Skin of body (tissue), 2 donors: ENCODE results near the gene WDFY2. TPM values are rescaled to one million over a fixed set of nuclear protein-coding genes. Genes with fewer than 3 reads are reported as not detected.
A peak's percentile ranks its signal among the peaks of the same experiment; 100 is the strongest.

Source experiments
- DNase-seq: peaks from one replicate; lab custom pipeline; 2025; lab: John Stamatoyannopoulos, UW
- total RNA-seq: library from RNA; depleted of rRNA; stranded (reverse); fragments of >200 nt; gene quantifications from one replicate; pipeline ENCODE4 v1.2.3, GENCODE V29; 2014

WDFY2 gene
- total RNA-seq, 1 donor from 2014 or later = 28.9 TPM

DNA sequence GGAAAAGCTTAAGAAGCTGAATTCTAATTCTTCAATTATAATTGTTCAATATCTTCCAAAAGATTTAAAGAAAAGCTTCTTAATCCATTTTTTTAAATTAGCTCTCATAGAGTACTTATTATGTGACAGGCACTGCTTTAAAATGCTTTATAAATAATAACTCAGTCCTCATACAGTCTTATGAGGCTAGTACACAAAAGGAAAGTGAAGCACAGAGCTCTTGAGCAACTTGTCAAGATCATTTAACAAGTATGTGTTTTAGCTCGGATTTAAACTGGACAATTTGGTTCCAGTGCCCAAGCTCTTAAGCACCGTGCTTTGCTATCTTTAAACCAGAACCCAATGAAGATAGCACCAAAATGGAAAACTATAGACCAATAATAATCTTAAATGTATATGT, 113.6 kb downstream of the WDFY2 start:
- no peak for DNase-seq

DNA sequence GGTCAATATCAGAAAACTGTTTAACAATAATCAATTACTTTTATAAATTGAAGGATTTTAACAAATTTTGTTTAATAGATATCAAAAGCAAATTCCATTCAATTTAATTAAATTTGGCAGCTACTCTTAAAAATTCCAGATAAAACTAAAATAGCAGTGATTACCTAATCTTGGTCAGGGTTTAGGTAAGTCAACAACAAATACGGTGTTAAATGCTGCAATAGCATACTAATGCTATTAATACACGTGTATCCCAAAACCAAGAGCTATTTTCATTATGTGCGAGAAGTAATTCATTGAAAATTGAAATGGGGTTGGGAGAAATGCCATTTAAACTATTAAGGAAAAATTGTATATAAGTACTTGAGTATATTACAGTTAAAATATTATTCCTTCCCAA, 114.1 kb downstream of the WDFY2 start:
- DNase-seq = no peak

DNA sequence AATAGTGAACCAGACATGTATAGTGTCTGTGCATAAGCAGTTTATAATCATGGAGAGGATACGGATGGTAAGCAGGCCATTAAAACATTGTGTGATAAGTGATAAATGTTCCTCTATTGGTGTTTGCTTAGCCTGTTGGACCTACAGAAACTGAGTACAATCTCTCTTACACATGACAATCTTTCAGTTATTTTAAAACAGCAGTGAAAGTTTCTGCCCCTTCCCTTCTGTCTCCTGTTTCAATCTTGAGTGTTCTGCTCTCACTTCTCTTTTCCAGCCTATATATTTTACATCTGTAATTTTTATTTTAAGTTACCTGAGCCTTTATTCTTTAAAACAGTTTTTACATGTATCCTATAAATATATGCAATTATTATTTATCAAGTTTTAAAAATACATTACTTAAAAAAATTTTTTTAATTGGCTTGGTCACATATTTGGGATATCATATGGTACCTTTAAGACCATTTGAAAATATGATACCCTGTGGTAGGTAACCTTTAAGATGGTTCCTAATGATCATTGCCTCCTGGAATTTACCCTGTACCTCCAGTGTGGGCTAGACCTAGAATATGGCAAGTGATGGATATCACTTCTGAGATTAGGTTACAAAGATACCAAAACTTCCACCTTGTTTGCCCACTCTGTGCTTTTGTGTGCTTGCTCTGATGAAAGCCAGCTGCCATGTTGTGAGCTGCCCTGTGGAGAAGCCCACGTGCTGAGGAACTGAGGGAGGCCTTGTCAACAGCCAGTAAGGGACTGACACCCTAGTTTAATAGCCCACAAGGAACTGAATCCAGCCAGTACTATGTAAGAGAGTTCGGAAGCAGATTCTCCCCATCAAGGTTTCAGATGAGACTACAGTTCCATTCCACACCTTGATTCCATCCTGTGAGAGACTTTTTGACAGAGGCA, 120.4 kb downstream of the WDFY2 start:
- DNase-seq = no peak

DNA sequence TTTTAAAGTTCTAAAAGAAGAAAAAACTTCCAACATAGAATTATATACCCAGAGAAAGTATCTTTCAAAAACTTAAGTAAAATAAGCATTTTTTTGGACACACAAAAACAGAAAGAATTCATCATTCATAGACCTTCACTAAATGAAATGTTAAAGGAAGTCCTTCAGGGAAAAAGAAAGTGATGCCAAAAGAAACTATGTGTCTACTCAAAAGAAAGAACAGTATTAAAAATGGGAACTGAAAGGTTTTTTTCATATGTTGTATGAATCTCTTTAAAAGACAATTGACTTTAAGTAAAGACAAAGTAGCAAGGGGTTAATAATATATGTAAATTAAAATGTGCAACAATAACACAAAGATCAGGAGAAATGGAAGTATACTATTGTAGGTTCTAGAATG, 123.2 kb downstream of the WDFY2 start:
- DNase-seq = no peak

DNA sequence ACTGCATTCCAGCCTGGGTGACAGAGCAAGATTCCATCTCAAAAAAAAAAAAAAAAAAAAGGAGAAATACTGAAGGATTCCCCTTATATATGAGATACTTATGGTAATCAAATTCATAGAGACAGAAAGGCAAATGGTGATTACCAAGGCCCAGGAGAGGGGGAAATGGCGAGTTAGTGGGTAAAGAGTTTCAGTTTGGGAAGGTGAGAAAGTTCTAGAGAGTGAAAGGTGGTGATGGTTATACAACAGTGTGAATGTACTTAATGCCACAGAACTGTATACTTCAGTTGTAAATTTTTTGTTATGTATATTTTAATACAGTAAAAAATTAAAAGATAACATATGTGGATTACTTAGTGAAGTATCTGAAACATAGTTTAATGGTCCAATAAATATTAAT, 129.5 kb downstream of the WDFY2 start:
- no peak for DNase-seq

DNA sequence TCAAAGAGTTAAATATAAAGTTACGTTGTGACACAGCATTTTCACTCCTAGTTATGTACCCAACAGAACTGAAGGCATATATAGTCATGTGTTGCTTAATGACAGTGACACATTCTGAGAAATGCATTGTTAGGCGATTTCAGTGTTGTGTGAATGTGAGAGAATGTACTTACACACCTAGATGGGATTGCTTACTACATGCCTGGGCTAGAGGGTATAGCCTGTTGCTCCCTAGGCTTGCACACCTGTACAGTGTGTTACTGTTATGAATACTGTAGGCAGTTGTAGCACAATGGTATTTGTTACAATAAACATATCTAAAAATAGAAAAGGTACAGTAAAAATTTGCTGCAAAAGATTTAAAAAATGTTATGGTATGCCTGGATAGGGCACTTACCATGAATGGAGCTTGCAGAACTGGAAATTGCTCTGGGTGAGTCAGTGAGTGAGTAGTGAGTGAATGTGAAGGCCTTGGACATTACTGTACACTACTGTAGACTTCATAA, 130.5 kb downstream of the WDFY2 start:
- DNase-seq = no peak

DNA sequence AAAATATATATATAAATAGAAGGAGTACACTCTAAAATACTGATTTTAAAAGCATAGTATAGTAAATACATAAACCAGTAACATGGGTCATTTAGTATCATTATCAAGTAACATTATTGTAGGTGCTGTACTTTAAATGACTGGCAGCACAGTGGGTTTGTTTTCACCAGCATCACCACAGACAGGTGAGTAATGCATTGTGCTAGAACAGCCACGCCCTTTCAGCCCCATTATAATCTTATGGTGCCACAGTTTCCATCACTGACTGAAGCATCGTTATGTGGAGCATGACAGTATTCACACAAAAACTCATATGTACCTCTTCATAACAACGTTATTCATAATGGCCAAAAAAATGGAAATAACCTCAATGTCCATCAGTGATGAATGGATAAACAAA, 131.4 kb downstream of the WDFY2 start:
- DNase-seq = no peak

DNA sequence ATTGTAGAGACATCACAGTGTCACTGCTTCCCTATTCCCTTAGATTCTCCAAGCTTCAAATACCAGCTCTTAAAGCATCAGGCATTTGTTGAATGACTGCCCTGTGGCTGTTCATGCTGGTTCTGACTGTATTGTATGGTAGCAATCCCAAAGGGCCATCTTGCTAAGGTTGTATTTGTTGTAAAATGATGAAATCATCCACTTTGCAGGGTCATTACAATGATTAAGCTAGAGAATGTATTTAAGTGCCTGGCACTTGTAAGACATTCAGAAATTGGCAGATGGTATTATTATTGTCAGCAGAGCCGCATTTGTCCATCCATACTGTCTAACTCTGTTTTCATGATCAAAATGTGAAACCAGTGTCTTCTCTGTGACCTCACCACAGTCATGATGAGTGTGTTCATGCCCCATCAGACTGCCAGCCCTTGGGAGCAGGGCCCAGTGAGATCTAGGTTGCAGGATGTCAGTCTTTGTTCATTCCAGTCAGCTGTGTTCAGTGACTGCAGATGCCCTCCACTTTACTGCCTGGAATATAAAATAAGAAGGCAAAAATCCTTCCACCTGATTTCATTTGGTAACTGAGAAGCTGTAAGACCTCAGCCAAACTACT, 133.6 kb downstream of the WDFY2 start:
- DNase-seq = no peak

DNA sequence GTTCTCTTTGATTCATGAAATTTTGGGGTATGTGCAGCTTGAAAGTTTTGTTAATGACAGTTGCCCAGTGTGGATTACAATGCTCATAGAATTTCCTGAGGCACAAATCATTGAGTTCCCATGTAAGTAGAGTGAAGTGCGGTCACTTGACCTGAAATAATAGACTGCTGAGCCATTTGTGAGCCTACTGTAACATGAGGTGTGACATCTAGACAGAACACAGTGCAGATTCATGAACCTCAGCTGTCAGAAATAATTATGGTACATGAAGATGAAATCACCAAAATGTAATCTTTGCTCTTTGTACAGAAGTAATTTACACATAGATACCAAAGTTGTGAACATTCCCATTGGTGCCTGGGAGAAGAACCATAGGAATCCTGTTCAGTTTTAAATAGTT, 135.1 kb downstream of the WDFY2 start:
- no peak for DNase-seq

DNA sequence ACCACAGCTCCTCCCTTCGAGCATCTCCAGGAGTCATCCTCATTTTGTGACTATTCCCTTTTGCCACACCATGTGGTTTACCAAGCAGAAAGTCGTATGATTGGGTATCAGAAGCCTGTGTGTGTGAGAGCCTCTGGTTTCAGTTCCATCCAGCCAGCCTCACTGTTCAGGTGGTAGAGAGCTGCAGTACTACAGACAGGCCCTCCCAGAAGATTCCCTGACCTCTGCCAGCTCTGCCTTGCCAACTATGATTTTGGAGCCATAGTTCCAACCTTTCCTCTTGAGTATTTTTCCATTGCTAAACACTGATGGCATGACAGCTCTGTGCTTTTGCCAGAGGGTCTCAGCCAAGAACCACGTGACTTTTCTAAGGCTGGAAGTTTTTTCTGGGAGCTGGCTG, 137.2 kb downstream of the WDFY2 start:
- no peak for DNase-seq

DNA sequence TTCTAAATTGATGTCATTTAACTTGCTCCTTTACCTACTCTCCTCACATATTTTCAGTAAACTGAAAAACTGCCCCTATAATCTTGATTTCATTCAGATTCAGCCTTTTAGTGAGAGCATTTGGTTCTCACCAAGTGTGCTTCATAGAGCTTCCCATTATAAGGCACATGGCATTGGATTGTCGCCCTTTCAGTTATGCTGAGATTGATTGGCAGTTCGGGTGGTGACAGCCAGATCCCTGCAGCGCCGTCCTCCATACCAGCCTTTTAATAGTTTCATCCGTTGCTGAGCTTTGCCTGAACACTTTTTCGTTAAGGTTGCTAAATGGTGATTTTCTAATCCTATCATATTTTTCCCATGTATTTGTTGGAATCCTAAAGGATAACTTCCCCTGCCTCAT, 139.3 kb downstream of the WDFY2 start:
- DNase-seq = no peak

DNA sequence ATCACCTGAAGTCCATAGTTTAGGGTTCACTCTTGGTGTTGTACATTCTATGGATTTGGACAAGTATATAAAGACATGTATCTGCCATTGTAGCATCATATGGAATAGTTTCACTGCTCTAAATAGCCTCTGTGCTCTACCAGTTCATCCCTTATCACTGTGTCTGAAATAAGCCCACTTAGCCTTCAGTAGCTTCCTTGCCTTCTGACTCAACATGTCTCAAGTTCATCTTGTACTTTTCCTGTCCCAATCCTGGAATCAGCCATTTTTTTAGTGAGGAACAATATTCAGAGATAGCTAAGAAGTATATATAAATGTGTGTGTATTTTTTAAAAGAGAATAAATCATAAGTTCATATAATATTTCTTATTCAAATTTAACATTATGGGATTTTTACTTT, 140.5 kb downstream of the WDFY2 start:
- no peak for DNase-seq

DNA sequence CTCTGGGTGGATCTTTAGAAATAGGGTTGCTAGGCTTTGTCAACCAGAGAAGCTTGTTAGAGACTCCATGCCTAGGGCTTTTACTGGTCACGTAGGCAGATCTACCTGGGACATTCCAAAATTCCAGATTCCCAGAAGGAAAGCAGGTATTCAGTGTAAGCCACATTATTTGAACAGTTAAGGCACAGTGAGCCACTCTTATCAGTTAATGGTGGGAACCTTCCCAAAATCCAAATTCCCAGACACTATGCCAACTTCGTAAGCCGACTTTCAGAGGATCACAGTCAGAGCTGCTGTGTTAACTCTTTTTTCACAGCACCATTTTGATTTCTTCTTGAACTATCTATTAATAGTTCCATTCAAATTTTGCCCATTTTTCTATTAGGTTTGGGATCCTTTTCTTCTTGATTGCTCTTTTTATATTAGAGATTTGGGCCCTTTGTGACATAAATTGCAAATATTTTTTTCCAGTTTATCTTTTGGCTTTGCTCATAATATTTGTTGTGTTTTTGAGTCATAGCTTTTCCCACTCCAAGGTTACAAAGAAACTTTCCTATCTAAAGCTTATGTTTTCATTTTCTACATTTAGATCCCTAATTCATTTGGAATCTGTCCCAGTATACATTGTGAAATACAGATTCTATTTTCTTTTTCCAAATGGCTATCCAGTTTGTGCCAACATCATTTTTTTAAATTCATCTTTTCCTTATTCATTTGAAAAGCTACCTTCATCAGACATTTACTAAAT, 142.4 kb downstream of the WDFY2 start:
- DNase-seq = peak; percentile 79

DNA sequence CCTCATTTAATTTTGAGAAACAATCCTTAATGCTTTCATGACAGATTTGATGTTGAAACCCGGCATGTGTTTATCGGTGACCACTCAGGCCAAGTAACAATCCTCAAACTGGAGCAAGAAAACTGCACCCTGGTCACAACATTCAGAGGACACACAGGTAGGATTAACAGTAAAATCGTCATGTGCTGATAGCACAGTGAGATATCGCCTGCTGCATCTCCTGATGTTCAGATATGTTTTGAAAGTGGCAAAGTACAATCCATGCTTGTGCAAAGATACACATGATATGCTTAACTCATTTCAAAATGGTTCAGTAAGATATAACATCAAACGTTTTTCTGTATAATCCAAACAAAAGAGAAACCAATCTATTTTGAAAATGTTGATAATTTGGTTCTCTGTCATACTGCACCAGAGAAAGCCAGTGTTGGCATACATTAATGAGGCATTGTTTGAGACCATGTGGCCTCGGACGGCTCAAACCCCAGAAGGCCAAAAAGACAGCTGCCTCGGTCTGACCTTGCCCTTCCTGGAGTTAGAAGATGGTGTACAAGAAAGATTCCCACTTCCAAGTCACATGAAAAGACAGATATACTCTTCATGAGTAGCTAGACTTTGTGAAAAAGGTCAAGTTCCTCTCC, 143.5 kb downstream of the WDFY2 start:
- no peak for DNase-seq

DNA sequence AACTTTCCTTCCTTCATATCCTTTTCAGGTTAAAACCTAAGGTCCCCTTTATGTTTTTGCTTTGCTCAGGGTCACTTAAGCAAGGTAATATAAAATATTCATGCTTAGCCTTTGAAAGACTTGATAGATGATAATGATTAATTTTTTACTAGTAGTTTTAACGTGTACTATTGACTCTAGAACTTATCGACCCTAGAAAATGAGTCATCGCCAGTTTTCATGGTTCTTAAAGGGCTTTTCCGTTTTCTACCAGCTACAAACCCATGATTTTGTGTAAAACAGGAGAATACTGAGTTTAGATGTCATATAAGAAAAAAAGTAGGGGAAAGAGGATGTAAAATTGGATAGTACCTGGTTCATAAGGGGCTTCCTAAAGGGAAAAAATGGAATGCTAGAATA, 144.0 kb downstream of the WDFY2 start:
- DNase-seq = no peak

DNA sequence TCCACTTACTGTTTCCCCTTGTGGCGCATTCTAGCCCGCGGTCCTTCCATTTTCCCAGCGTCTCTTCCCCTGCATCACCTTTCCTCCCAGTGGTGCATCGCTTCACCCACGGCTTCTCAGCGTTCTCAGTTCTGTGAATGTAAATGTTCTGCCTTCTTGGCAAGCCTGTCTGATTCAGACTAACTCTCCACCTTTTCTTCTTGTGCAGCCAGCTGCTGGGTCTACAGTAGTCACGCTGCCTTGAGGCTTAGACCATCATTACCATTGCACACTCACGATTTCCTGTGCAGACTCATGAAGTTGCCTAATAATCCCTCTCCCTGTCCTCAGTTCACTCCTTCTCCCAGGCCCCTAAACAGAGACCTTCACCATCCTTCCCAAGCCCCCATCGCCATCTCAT, 144.7 kb downstream of the WDFY2 start:
- no peak for DNase-seq

DNA sequence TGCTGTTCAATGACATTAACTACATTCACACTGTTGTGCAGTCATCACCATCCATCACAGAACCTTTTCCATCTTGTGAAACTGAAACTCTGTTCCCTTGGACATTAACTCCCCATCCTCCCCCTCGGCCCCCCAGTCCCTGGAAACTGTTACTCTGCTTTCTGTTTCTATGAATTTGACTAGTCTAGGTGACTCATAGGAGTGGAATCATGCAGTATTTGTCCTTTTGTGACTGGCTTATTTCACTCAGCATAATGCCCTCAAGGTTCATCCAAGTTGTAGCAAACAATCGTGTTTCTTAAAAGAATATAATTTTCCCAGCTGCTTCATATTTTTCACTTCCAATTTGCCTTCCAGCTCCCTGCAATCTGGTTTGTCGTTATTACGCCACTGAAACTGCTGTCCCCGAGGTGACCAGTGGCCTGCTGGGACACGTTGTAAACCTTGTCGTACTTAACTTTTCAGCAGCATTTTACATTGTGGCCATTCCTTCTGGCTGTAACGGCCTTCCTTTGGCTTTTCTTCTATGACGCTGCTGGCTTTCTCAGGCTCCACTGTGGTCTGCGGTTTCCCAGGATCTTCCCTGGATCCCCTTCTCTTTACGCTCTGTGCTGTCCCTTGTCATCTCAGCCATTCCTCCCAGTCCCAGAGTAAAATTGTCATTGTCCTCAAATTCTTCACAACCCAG, 145.7 kb downstream of the WDFY2 start:
- peak; percentile 52 for DNase-seq

DNA sequence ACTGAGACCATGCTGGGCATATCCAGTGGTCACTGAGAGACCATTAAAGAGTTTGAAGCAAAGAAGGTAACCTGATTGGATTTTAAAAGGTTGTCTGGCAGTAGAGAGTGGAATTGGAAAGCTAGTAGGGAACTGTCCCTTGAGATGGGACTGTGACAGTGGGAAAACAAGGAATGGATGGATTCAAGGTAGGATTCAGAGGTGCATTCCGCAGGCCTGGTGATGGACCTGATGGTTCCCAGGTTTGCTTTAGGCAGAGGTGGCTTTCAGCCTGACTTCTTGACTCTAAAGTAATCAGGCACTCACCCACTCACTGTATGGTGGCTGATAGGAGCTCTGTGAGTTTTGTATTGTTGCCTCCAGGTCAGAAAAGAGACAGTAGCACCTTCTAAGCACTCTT, 146.7 kb downstream of the WDFY2 start:
- DNase-seq = no peak

DNA sequence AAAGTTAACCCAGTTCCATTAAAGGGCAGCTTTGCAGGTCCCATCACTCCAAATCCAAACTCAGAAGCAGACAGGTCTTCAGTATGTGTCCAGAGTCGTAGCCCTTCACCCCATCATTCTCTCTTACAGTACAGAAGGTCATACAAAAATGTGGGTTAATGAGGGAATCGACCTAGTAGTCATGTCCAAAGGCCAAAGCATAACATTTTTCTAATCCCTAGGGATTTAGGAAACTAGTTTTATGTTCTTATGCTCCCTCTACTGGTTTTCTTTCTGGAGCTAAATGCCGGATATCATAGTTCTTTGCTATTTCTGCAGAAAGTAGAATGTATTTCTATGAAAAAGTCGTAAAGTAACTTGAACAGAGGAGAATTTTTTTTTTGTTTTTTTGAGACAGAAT, 147.5 kb downstream of the WDFY2 start:
- peak; percentile 59 for DNase-seq

DNA sequence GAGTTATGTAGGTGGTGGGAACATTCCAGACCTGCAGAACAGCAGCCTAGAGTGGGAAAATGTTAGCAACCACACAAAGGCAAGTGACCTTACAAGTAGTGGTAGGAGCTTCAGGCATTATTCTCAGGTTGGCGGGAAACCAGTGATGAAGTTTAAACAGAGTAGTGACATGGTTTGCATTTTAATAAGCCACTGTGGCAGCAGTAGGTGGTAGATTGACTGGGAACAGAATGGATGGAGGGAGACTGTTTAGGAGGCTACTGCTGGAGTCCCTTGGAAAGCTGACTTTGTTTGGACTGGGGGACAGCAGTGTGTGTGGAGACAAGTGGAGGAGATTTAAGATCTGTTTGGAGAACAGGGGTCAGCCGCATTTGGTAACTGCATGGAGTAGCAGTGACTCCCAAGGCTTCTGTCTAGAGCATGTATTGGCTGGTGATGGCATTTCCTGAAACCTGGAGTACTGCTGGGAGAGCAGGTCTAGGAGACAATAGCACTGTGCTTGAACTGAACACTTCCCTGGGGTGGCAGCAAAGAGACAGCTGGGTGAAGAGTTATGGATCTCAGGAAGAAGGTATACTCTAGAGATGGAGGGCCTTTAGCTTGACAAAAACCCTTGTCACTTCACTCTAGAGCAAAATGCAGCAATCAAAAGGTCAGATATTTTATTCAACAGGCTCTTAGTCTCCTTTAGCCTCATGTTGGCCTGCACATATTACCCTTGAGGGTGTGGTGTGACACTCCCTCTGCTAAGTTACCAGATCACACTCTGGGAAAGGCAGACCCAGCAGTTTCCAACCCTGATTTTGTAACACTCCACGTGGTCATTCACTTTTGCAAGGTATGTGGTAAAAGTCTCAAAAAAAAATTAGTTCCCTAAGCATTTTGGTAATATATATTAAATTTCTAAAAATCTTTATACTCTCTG, 149.4 kb downstream of the WDFY2 start:
- no peak for DNase-seq
